Measurements from ENCODE around the gene CLCN2. TPM values are rescaled to one million over a fixed set of nuclear protein-coding genes. Genes with fewer than 3 reads are reported as not detected.

CLCN2 gene
- total and polyA plus RNA-seq, 2 of the 4 experiments (the other 2 are of a cell fraction), result 2.9 to 5.8 TPM

GRCh38 chr3:184388164-184388935 lies 26.9 kb upstream of the CLCN2 start:
- dilution Hi-C loops (cut with HindIII; ENCODE audit: low sequenced_read_pairs, unreplicated experiment), result no loop called here
- DNase-seq, result no peak
- Histone ChIP-seq H2BK120ac (ENCODE audit: low read depth, low read length) (no peak overlapping the region), H3K9ac (ENCODE audit: low read depth, low read length) (no peak overlapping the region), H2BK5ac (ENCODE audit: low read depth, low read length, poor library complexity, severe bottlenecking) (no peak overlapping the region), H3K4me3 (ENCODE audit: insufficient read depth, low read depth, low read length) (no peak overlapping the region), H2BK15ac (ENCODE audit: low read depth, low read length) (no peak overlapping the region), H2BK20ac (ENCODE audit: low read depth, low read length) (no peak overlapping the region), H3K27me3 (ENCODE audit: control insufficient read depth, insufficient read depth, low read length) (peaks cover 68% of the 10 kb centered on the region), H3K4me2 (ENCODE audit: low read depth, low read length) (no peak overlapping the region), H2AK9ac (replicated peaks; ENCODE audit: low read depth, low read length, poor library complexity) (no peak overlapping the region), H3K9me3 (ENCODE audit: control insufficient read depth, insufficient read depth, low read length) (no peaks in the 10 kb centered on the region), H3K23ac (ENCODE audit: low read depth, low read length) (no peak overlapping the region), H2AK5ac (ENCODE audit: low read depth, low read length) (no peak overlapping the region), H4K91ac (ENCODE audit: insufficient read depth, low read depth, low read length) (no peak overlapping the region), H3K56ac (ENCODE audit: extremely low read depth, insufficient read depth, low read length) (no peak overlapping the region), H4K20me1 (ENCODE audit: insufficient read depth, low read length) (no peaks in the 10 kb centered on the region), H4K8ac (ENCODE audit: low read depth in 2 of 2, low read length in 2 of 2) (no peak overlapping the region), H3K4me1 (ENCODE audit: control insufficient read depth, insufficient read depth, low read length) (no peaks in the 10 kb centered on the region), H3K4ac (ENCODE audit: low read depth, low read length) (no peak overlapping the region), H3K9me1 (ENCODE audit: insufficient read depth, low read length) (no peaks in the 10 kb centered on the region), H3K79me1 (ENCODE audit: low read depth in 1 of 2, low read length in 2 of 2) (no peaks in the 10 kb centered on the region), H3K14ac (replicated peaks; ENCODE audit: low read depth, low read length) (no peak overlapping the region), H2AFZ (replicated peaks; ENCODE audit: low read length, poor library complexity) (no peak overlapping the region), H4K5ac (ENCODE audit: low read depth, low read length) (no peak overlapping the region), H3K27ac (ENCODE audit: insufficient read depth, low read length) (no peak overlapping the region), H3K36me3 (ENCODE audit: control insufficient read depth, insufficient read depth, low read length) (no peaks in the 10 kb centered on the region), H3K18ac (ENCODE audit: low read depth, low read length) (no peak overlapping the region)
- intact Hi-C loops (cut with micrococcal nuclease), result no loop called here
- ChIA-PET POLR2A (ENCODE audit: unreplicated experiment) (no interaction called here), CTCF (no interaction called here)
- 49% methylated on average over 2 of the region's 8 CpGs; no CpG with 5 or more reads in 1 of the 2 experiments for WGBS, 2 experiments (ENCODE audit: extremely low coverage in 2 of 2, insufficient read length in 1 of 2)
- BruUV-seq (replicated peaks), result no TSS peak
- in situ Hi-C loops (cut with MboI; ENCODE audit: low sequenced_read_pairs), result no loop called here
- TF ChIP-seq USF2 (IDR thresholded peaks at IDR 0.05; ENCODE audit: low read depth, low read length), result no peak
- no peak for TF ChIP-seq BHLHE40 (IDR thresholded peaks at IDR 0.05; ENCODE audit: low read depth, low read length)
- no peak for TF ChIP-seq CEBPB (IDR thresholded peaks at IDR 0.05; ENCODE audit: low read depth, low read length)
- no peak for TF ChIP-seq RAD21 (IDR thresholded peaks at IDR 0.05; ENCODE audit: low read length)
- no peak for TF ChIP-seq ELK1 (IDR thresholded peaks at IDR 0.05; ENCODE audit: borderline replicate concordance, low read depth, low read length)
- TF ChIP-seq FOS (IDR thresholded peaks at IDR 0.05; ENCODE audit: low read depth, low read length), result no peak
- no peak for TF ChIP-seq POLR2A (IDR thresholded peaks at IDR 0.05; ENCODE audit: low read depth, low read length)
- TF ChIP-seq CHD1 (IDR thresholded peaks at IDR 0.05; ENCODE audit: low read depth, low read length), result no peak
- TF ChIP-seq RFX5 (IDR thresholded peaks at IDR 0.05; ENCODE audit: low read depth, low read length), result no peak
- no peak for TF ChIP-seq MAFK (IDR thresholded peaks at IDR 0.05; ENCODE audit: low read depth, low read length)
- no peak for TF ChIP-seq CTCF (conservative IDR thresholded peaks at IDR 0.05; ENCODE audit: low read depth, low read length)
- no peak for TF ChIP-seq SMC3 (IDR thresholded peaks at IDR 0.05; ENCODE audit: low read depth, low read length)
- no peak for ATAC-seq (ENCODE audit: low read depth)

Data from IMR-90 (cell line).